Caco-2 (cell line): ENCODE results near the gene PRDX6. TPM values are rescaled to one million over a fixed set of nuclear protein-coding genes. Genes with fewer than 3 reads are reported as not detected.

ENCODE experiments used
- BruUV-seq: library from RNA; stranded (reverse); fragments of 400-500 nt; replicated peaks from 2 replicates; lab custom pipeline; 2021; lab: Mats Ljungman, UMichigan
- CTCF ChIA-PET: fragments of 300-600 bp; sonication (Branson Sonifier 250); formaldehyde crosslinking; loops from one replicate; lab custom pipeline; 2022; ENCODE audit warnings: antibody characterized with exemption; lab: Charles Lee
- POLR2A ChIA-PET: fragments of 300-600 bp; sonication (Branson Sonifier 250); formaldehyde crosslinking; loops from one replicate; lab custom pipeline; 2022; ENCODE audit warnings: antibody characterized with exemption; lab: Charles Lee
- DNase-seq, 2 experiments: peaks; one replicate each; pipeline versions ENCODE4 v3.0.0 to v3.0.0-alpha.2; 2020 to 2022
- H3K27me3 ChIP-seq: replicated peaks from 2 replicates; pipeline ENCODE4 v1.6.0; 2011; ENCODE audit warnings: low read length; ENCODE audit not compliant: control insufficient read depth, insufficient read depth
- H3K36me3 ChIP-seq: 2 replicates; pipeline ENCODE4 v1.5.1; 2011; ENCODE audit warnings: low read length; ENCODE audit not compliant: control insufficient read depth, insufficient read depth
- H3K4me1 ChIP-seq: fragments of 250-450 bp; sonication (Bioruptor Pico); 2 replicates; pipeline ENCODE4 v1.5.1; 2020; ENCODE audit warnings: mild to moderate bottlenecking
- H3K4me3 ChIP-seq: 2 replicates; pipeline ENCODE4 v1.5.1; 2011; ENCODE audit warnings: low read depth, mild to moderate bottlenecking, control low read depth, low read length
- H3K9me3 ChIP-seq: fragments of 250-450 bp; sonication (Bioruptor Pico); 2 replicates; pipeline ENCODE4 v1.5.1; 2020; ENCODE audit warnings: mild to moderate bottlenecking, moderate library complexity
- H3K27ac Mint-ChIP-seq: one replicate; pipeline ENCODE4 v1.8.0; 2022; ENCODE audit warnings: mixed read lengths; ENCODE audit not compliant: unreplicated experiment
- H3K27me3 Mint-ChIP-seq: one replicate; pipeline ENCODE4 v1.8.0; 2022; ENCODE audit warnings: mixed read lengths; ENCODE audit not compliant: insufficient read depth, unreplicated experiment
- H3K36me3 Mint-ChIP-seq: one replicate; pipeline ENCODE4 v1.8.0; 2022; ENCODE audit warnings: mild to moderate bottlenecking, mixed read lengths; ENCODE audit not compliant: insufficient read depth, unreplicated experiment
- H3K4me1 Mint-ChIP-seq: one replicate; pipeline ENCODE4 v1.8.0; 2022; ENCODE audit warnings: low read depth, mixed read lengths; ENCODE audit not compliant: unreplicated experiment
- H3K4me3 Mint-ChIP-seq: one replicate; pipeline ENCODE4 v1.8.0; 2022; ENCODE audit warnings: mild to moderate bottlenecking, moderate library complexity, mixed read lengths; ENCODE audit not compliant: unreplicated experiment
- H3K9me3 Mint-ChIP-seq: one replicate; pipeline ENCODE4 v1.8.0; 2022; ENCODE audit warnings: mixed read lengths; ENCODE audit not compliant: unreplicated experiment
- CTCF ChIP-seq, 2 experiments: fragments of 200-600 bp in 1 of 2; IDR thresholded peaks; 1 replicate in 1 of 2; 2 replicates in 1 of 2; pipeline versions ENCODE4 v1.5.1 to v1.8.0; 2011 to 2022; ENCODE audit warnings: antibody characterized with exemption in 1 of 2, control low read depth in 1 of 2, inconsistent platforms in 1 of 2, low read depth in 1 of 2, low read length in 1 of 2, mild to moderate bottlenecking in 1 of 2, moderate library complexity in 1 of 2; ENCODE audit not compliant: insufficient read depth in 1 of 2, severe bottlenecking in 1 of 2, unreplicated experiment in 1 of 2
- intact Hi-C: fragments of 100-400 bp; cut with micrococcal nuclease; formaldehyde crosslinking; loops from one replicate; pipeline ENCODE4 v1.10.0; 2022; ENCODE audit not compliant: unreplicated experiment
- total RNA-seq: library from RNA; stranded (reverse); gene quantifications from 2 replicates; pipeline ENCODE4 v1.2.3, GENCODE V29; 2022

Gene PRDX6
- total RNA-seq, 1 experiment from 2014 or later, result 540 TPM

DNA sequence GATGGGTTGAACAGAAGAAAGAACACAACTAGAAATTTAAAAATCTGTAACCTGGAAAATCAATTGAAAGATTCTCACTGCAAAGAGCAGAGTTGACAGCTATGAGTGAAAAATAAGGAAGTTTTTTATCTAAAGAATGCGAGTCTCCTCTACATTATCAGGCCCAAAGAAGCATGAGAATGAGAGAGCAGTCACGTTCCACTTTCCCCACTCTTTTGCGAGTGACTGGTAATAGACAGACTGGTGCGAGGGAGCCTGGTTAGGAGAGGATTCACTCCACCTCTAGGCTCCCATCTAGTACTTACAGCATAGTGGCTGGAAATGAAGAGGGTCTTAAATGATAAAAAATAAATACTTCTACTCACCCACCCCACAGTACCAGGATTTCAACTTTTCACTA lies 52.0 kb downstream of the PRDX6 start:
- no peak for TF ChIP-seq CTCF (IDR thresholded peaks at IDR 0.05; ENCODE audit: insufficient read depth in 1 of 2, low read depth in 1 of 2, low read length in 1 of 2, severe bottlenecking in 1 of 2, unreplicated experiment in 1 of 2)
- H3K27ac Mint-ChIP-seq, result no peak overlapping the region
- Histone ChIP-seq H3K36me3 (no peaks in the 10 kb centered on the region), H3K4me1 (no peaks in the 10 kb centered on the region), H3K4me3 (no peak overlapping the region), H3K9me3 (no peaks in the 10 kb centered on the region), H3K27me3 (no peaks in the 10 kb centered on the region)
- H3K36me3 Mint-ChIP-seq, result no peaks in the 10 kb centered on the region
- H3K9me3 Mint-ChIP-seq, result no peaks in the 10 kb centered on the region
- ChIA-PET POLR2A (no interaction called here), CTCF (no interaction called here)
- no peaks in the 10 kb centered on the region for H3K4me1 Mint-ChIP-seq
- no peak overlapping the region for H3K4me3 Mint-ChIP-seq
- DNase-seq, result no peak
- H3K27me3 Mint-ChIP-seq, result peaks cover 3% of the 10 kb centered on the region
- intact Hi-C loops, result no loop called here
- no TSS peak for BruUV-seq

GRCh38 chr1:173530795-173531693 lies 53.9 kb downstream of the PRDX6 start:
- Histone ChIP-seq H3K9me3 (no peaks in the 10 kb centered on the region), H3K4me3 (no peak overlapping the region), H3K27me3 (no peaks in the 10 kb centered on the region), H3K4me1 (no peaks in the 10 kb centered on the region), H3K36me3 (no peaks in the 10 kb centered on the region)
- ChIA-PET CTCF (no interaction called here), POLR2A (no interaction called here)
- Mint-ChIP-seq H3K27ac (no peak overlapping the region), H3K36me3 (no peaks in the 10 kb centered on the region), H3K27me3 (peaks cover 7% of the 10 kb centered on the region), H3K4me1 (no peaks in the 10 kb centered on the region), H3K4me3 (no peak overlapping the region), H3K9me3 (no peaks in the 10 kb centered on the region)
- intact Hi-C loops, result no loop called here
- DNase-seq, result no peak
- TF ChIP-seq CTCF (IDR thresholded peaks at IDR 0.05; ENCODE audit: insufficient read depth in 1 of 2, low read depth in 1 of 2, low read length in 1 of 2, severe bottlenecking in 1 of 2, unreplicated experiment in 1 of 2), result no peak
- no TSS peak for BruUV-seq

GRCh38 chr1:173532237-173532636 lies 55.1 kb downstream of the PRDX6 start:
- no TSS peak for BruUV-seq
- Histone ChIP-seq H3K4me1 (no peaks in the 10 kb centered on the region), H3K9me3 (no peaks in the 10 kb centered on the region), H3K27me3 (no peaks in the 10 kb centered on the region), H3K4me3 (no peak overlapping the region), H3K36me3 (no peaks in the 10 kb centered on the region)
- intact Hi-C loops, result no loop called here
- Mint-ChIP-seq H3K9me3 (no peaks in the 10 kb centered on the region), H3K27ac (no peak overlapping the region), H3K4me1 (no peaks in the 10 kb centered on the region), H3K27me3 (peaks cover 7% of the 10 kb centered on the region), H3K36me3 (no peaks in the 10 kb centered on the region), H3K4me3 (no peak overlapping the region)
- ChIA-PET POLR2A (no interaction called here), CTCF (no interaction called here)
- no peak for TF ChIP-seq CTCF (IDR thresholded peaks at IDR 0.05; ENCODE audit: insufficient read depth in 1 of 2, low read depth in 1 of 2, low read length in 1 of 2, severe bottlenecking in 1 of 2, unreplicated experiment in 1 of 2)
- no peak for DNase-seq
